ENCODE data around the gene ADAMTS9.

Gene ADAMTS9

DNA sequence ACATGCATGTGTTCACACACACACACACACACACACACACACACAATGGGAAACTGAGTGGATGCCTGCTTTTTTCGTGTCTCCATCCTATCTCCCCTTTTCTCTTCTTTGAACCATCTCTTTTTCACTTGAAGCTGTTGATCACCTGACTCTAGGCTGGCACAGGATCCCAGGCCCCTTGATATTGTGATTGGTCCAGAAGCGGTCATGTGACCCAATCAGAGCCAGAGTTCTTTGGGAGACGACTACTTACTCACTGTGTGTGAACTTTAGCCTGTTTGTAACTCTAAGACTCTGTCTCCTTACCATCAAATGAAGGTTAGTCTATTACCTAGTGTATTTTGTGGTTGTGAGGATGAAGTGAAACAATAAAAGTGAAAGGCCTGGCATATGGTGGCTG, 172.9 kb downstream of the ADAMTS9 start:
- Histone ChIP-seq H3K36me3 (ENCODE audit: control insufficient read depth in 1 of 2, insufficient read depth in 2 of 2, low read depth in 1 of 2, low read length in 2 of 2) (no peaks in the 10 kb centered on the region), H4K8ac (ENCODE audit: low read length) (no peak overlapping the region), H3K27me3 (ENCODE audit: control insufficient read depth in 1 of 2, insufficient read depth in 1 of 2, low read length in 2 of 2) (no peaks in the 10 kb centered on the region), H3K9ac (ENCODE audit: low read length) (no peak overlapping the region), H2AFZ (ENCODE audit: low read depth, low read length) (no peak overlapping the region), H2BK12ac (ENCODE audit: low read length in 2 of 2) (no peak overlapping the region), H3K27ac (ENCODE audit: low read length, poor library complexity, severe bottlenecking) (no peak overlapping the region), H3K23ac (ENCODE audit: low read length in 2 of 2) (no peak overlapping the region), H4K91ac (ENCODE audit: low read length) (no peak overlapping the region), H3K79me1 (replicated peaks; ENCODE audit: low read length, poor library complexity, severe bottlenecking) (no peaks in the 10 kb centered on the region), H3K18ac (ENCODE audit: low read depth in 1 of 2, low read length in 2 of 2) (no peak overlapping the region), H2BK5ac (ENCODE audit: low read depth, low read length, poor library complexity, severe bottlenecking) (no peak overlapping the region), H3K14ac (ENCODE audit: low read length in 2 of 2) (no peak overlapping the region), H2AK5ac (ENCODE audit: low read length, severe bottlenecking) (no peak overlapping the region), H2BK15ac (ENCODE audit: low read depth, poor library complexity, severe bottlenecking) (no peak overlapping the region), H3K4me1 (ENCODE audit: control insufficient read depth, insufficient read depth, low read depth, low read length) (no peaks in the 10 kb centered on the region), H3K4me2 (ENCODE audit: low read length, poor library complexity, severe bottlenecking) (no peak overlapping the region), H2BK120ac (ENCODE audit: low read depth, low read length) (no peak overlapping the region), H3K4ac (ENCODE audit: low read depth in 1 of 2, low read length in 2 of 2) (no peak overlapping the region), H3K4me3 (ENCODE audit: insufficient read depth in 1 of 2, low read depth in 1 of 2, low read length in 2 of 2) (no peak overlapping the region), H3K9me3 (ENCODE audit: control insufficient read depth, low read length) (no peaks in the 10 kb centered on the region)
- DNase-seq, result no peak
- 73% methylated on average over 3 of the region's 3 CpGs for WGBS

GRCh38 chr3:64509206-64509605, 178.6 kb downstream of the ADAMTS9 start:
- Histone ChIP-seq H2BK15ac (ENCODE audit: low read depth, poor library complexity, severe bottlenecking) (no peak overlapping the region), H3K9ac (ENCODE audit: low read length) (no peak overlapping the region), H3K27me3 (ENCODE audit: control insufficient read depth in 1 of 2, insufficient read depth in 1 of 2, low read length in 2 of 2) (peaks cover 0 to 8% of the 10 kb centered on the region in 2 experiments), H2BK120ac (ENCODE audit: low read depth, low read length) (no peak overlapping the region), H3K9me3 (ENCODE audit: control insufficient read depth, low read length) (no peaks in the 10 kb centered on the region), H3K4me3 (ENCODE audit: insufficient read depth in 1 of 2, low read depth in 1 of 2, low read length in 2 of 2) (no peak overlapping the region), H2AK5ac (ENCODE audit: low read length, severe bottlenecking) (no peak overlapping the region), H3K36me3 (ENCODE audit: control insufficient read depth in 1 of 2, insufficient read depth in 2 of 2, low read depth in 1 of 2, low read length in 2 of 2) (no peaks in the 10 kb centered on the region), H3K23ac (ENCODE audit: low read length in 2 of 2) (no peak overlapping the region), H2BK5ac (ENCODE audit: low read depth, low read length, poor library complexity, severe bottlenecking) (no peak overlapping the region), H3K4me2 (ENCODE audit: low read length, poor library complexity, severe bottlenecking) (no peak overlapping the region), H4K8ac (ENCODE audit: low read length) (no peak overlapping the region), H3K79me1 (replicated peaks; ENCODE audit: low read length, poor library complexity, severe bottlenecking) (no peaks in the 10 kb centered on the region), H2AFZ (ENCODE audit: low read depth, low read length) (no peak overlapping the region), H3K18ac (ENCODE audit: low read depth in 1 of 2, low read length in 2 of 2) (no peak overlapping the region), H3K4ac (ENCODE audit: low read depth in 1 of 2, low read length in 2 of 2) (no peak overlapping the region), H3K14ac (ENCODE audit: low read length in 2 of 2) (no peak overlapping the region), H2BK12ac (ENCODE audit: low read length in 2 of 2) (no peak overlapping the region), H3K27ac (ENCODE audit: low read length, poor library complexity, severe bottlenecking) (no peak overlapping the region), H4K91ac (ENCODE audit: low read length) (no peak overlapping the region), H3K4me1 (ENCODE audit: control insufficient read depth, insufficient read depth, low read depth, low read length) (no peaks in the 10 kb centered on the region)
- WGBS, result 81% methylated on average over 3 of the region's 5 CpGs
- DNase-seq, result no peak

DNA sequence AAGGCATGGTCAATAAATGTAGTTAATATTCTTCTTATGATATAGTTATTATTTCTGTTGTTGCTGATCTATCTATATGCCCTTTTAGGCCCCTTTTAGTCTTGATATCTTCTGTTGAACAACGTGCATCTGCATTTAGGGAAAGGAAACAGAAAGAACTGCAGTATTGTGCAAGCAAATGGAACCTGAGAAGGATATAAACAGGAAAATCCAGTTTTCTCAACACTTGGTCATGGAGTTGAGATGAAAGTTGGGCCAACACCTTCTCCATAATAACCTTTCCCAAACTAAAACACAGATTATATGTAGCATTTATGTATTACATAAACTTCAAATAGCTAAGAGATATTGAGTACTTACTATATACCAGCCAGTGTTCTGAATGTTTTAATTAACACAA, 179.7 kb downstream of the ADAMTS9 start:
- H3K9ac ChIP-seq (ENCODE audit: low read length), result no peak overlapping the region
- no peak overlapping the region for H2BK5ac ChIP-seq (ENCODE audit: low read depth, low read length, poor library complexity, severe bottlenecking)
- no peak overlapping the region for H3K14ac ChIP-seq (ENCODE audit: low read length in 2 of 2)
- peak overlapping the region in 1 of 2 experiments; percentile 41 for H2BK12ac ChIP-seq (ENCODE audit: low read length in 2 of 2)
- H3K79me1 ChIP-seq (replicated peaks; ENCODE audit: low read length, poor library complexity, severe bottlenecking), result no peaks in the 10 kb centered on the region
- H2AK5ac ChIP-seq (ENCODE audit: low read length, severe bottlenecking), result no peak overlapping the region
- no peak overlapping the region for H3K4me3 ChIP-seq (ENCODE audit: insufficient read depth in 1 of 2, low read depth in 1 of 2, low read length in 2 of 2)
- H4K91ac ChIP-seq (ENCODE audit: low read length), result no peak overlapping the region
- H2BK15ac ChIP-seq (ENCODE audit: low read depth, poor library complexity, severe bottlenecking), result no peak overlapping the region
- H3K27me3 ChIP-seq (ENCODE audit: control insufficient read depth in 1 of 2, insufficient read depth in 1 of 2, low read length in 2 of 2), result peaks cover 0 to 8% of the 10 kb centered on the region in 2 experiments
- H3K4me2 ChIP-seq (ENCODE audit: low read length, poor library complexity, severe bottlenecking), result no peak overlapping the region
- no peaks in the 10 kb centered on the region for H3K36me3 ChIP-seq (ENCODE audit: control insufficient read depth in 1 of 2, insufficient read depth in 2 of 2, low read depth in 1 of 2, low read length in 2 of 2)
- no peak overlapping the region for H4K8ac ChIP-seq (ENCODE audit: low read length)
- H3K27ac ChIP-seq (ENCODE audit: low read length, poor library complexity, severe bottlenecking), result no peak overlapping the region
- H2BK120ac ChIP-seq (ENCODE audit: low read depth, low read length), result no peak overlapping the region
- no peak overlapping the region for H3K4ac ChIP-seq (ENCODE audit: low read depth in 1 of 2, low read length in 2 of 2)
- no peak overlapping the region for H2AFZ ChIP-seq (ENCODE audit: low read depth, low read length)
- H3K23ac ChIP-seq (ENCODE audit: low read length in 2 of 2), result no peak overlapping the region
- 92% methylated on average over 1 of the region's 1 CpG for WGBS
- DNase-seq, result no peak
- H3K9me3 ChIP-seq (ENCODE audit: control insufficient read depth, low read length), result no peaks in the 10 kb centered on the region
- H3K4me1 ChIP-seq (ENCODE audit: control insufficient read depth, insufficient read depth, low read depth, low read length), result no peaks in the 10 kb centered on the region
- H3K18ac ChIP-seq (ENCODE audit: low read depth in 1 of 2, low read length in 2 of 2), result no peak overlapping the region

DNA sequence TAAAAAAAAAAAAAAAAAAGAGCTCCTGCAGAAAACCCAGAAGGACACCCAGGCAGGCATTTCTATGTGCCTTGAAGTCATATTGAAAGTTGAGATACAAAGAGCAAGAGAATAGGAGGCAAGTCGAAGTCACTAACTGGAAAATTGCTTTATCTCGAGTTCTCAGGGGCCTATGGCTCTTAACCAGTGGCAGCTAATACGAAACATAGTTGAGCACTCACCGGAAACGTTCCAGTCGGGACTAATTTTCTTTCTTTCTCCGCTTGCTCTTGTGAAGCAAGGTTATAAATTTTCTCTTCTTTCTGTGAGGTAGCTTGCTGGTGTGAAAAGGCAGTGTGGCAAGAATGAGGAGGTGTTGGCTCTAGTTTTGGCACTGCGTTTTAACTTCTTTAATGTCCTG, 181.5 kb downstream of the ADAMTS9 start:
- H2AK5ac ChIP-seq (ENCODE audit: low read length, severe bottlenecking), result no peak overlapping the region
- peak overlapping the region in 1 of 2 experiments; percentile 75 for H2BK12ac ChIP-seq (ENCODE audit: low read length in 2 of 2)
- no peak overlapping the region for H4K8ac ChIP-seq (ENCODE audit: low read length)
- no peak overlapping the region for H3K14ac ChIP-seq (ENCODE audit: low read length in 2 of 2)
- H3K18ac ChIP-seq (ENCODE audit: low read depth in 1 of 2, low read length in 2 of 2), result peak overlapping the region in 1 of 2 experiments; percentile 15
- no peak overlapping the region for H3K4me2 ChIP-seq (ENCODE audit: low read length, poor library complexity, severe bottlenecking)
- no peak overlapping the region for H3K27ac ChIP-seq (ENCODE audit: low read length, poor library complexity, severe bottlenecking)
- DNase-seq, result no peak
- no peak overlapping the region for H4K91ac ChIP-seq (ENCODE audit: low read length)
- H3K4me3 ChIP-seq (ENCODE audit: insufficient read depth in 1 of 2, low read depth in 1 of 2, low read length in 2 of 2), result no peak overlapping the region
- no peaks in the 10 kb centered on the region for H3K9me3 ChIP-seq (ENCODE audit: control insufficient read depth, low read length)
- H2BK120ac ChIP-seq (ENCODE audit: low read depth, low read length), result no peak overlapping the region
- H2BK15ac ChIP-seq (ENCODE audit: low read depth, poor library complexity, severe bottlenecking), result no peak overlapping the region
- H3K9ac ChIP-seq (ENCODE audit: low read length), result no peak overlapping the region
- no peaks in the 10 kb centered on the region for H3K4me1 ChIP-seq (ENCODE audit: control insufficient read depth, insufficient read depth, low read depth, low read length)
- no peak overlapping the region for H3K23ac ChIP-seq (ENCODE audit: low read length in 2 of 2)
- no peak overlapping the region for H2BK5ac ChIP-seq (ENCODE audit: low read depth, low read length, poor library complexity, severe bottlenecking)
- H2AFZ ChIP-seq (ENCODE audit: low read depth, low read length), result no peak overlapping the region
- 95% methylated on average over 8 of the region's 8 CpGs for WGBS
- H3K27me3 ChIP-seq (ENCODE audit: control insufficient read depth in 1 of 2, insufficient read depth in 1 of 2, low read length in 2 of 2), result peaks cover 0 to 8% of the 10 kb centered on the region in 2 experiments
- H3K4ac ChIP-seq (ENCODE audit: low read depth in 1 of 2, low read length in 2 of 2), result peak overlapping the region in 1 of 2 experiments; percentile 30
- no peaks in the 10 kb centered on the region for H3K36me3 ChIP-seq (ENCODE audit: control insufficient read depth in 1 of 2, insufficient read depth in 2 of 2, low read depth in 1 of 2, low read length in 2 of 2)
- H3K79me1 ChIP-seq (replicated peaks; ENCODE audit: low read length, poor library complexity, severe bottlenecking), result no peaks in the 10 kb centered on the region
